ENCODE results near the gene CCDC93.
"Not testable (repeated sequence)": the region's sequence is repeated elsewhere in the genome, so short reads cannot be mapped to it uniquely, and the experiment has no call there.

Gene CCDC93

DNA sequence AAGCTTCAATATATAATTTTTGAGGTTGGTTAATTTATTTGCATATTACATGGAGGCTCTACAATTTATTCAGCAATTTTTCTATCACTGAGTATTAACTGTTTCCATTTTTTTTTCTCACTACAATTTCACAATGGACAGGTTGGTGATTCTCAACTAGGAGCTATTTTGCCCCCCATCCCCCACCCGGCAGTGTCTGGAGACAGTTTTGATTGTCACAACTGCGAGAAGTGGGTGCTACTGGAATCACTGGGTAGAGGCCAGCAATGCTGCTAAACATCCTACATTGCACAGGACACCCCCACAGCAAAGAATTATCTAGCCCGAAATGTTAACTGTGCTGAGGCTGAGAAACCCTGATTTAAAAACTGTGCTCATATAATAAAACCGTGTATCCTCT is 82.6 kb downstream of the CCDC93 start:
- TF ChIP-seq CTCF (IDR thresholded peaks at IDR 0.05; ENCODE audit: borderline replicate concordance, control extremely low read depth, extremely low read depth, insufficient read depth, missing control alignments) = no peak
- in situ Hi-C loops (cut with MboI; ENCODE audit: low sequenced_read_pairs, unreplicated experiment) = no loop called here
- DNase-seq (ENCODE audit: low spot score) = no peak

- no peak for TF ChIP-seq CTCF (IDR thresholded peaks at IDR 0.05; ENCODE audit: borderline replicate concordance, control extremely low read depth, extremely low read depth, insufficient read depth, missing control alignments)
- DNase-seq (ENCODE audit: low spot score) = no peak
- in situ Hi-C loops (cut with MboI; ENCODE audit: low sequenced_read_pairs, unreplicated experiment) = no loop called here
These were observed 83.1 kb downstream of the CCDC93 start for GRCh38 chr2:117930775-117931174.

- in situ Hi-C loops (cut with MboI; ENCODE audit: low sequenced_read_pairs, unreplicated experiment) = not testable (repeated sequence)
These were observed 90.4 kb downstream of the CCDC93 start for GRCh38 chr2:117923471-117923870.

DNA sequence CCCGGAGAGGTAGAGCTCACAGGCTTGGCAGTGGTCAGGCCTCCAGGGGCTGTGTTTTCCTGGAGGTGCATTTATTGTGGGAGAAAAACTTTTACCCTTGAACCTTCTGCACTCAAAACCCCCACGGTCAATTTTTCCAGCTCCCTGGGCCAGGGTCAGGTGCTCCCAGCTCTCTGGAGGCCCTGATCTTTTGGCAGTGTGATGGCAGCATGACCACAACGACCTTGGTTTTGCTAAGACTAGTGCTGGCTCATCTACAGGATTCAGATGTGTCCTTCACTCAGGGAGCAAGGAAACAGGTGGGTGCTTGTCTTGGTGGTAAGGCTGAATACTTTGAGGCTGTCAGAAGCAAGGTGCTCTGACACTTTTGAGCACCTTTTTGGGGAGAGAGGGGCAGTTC is 92.3 kb downstream of the CCDC93 start:
- DNase-seq (ENCODE audit: low spot score) = no peak
- TF ChIP-seq CTCF (IDR thresholded peaks at IDR 0.05; ENCODE audit: borderline replicate concordance, control extremely low read depth, extremely low read depth, insufficient read depth, missing control alignments) = no peak
- in situ Hi-C loops (cut with MboI; ENCODE audit: low sequenced_read_pairs, unreplicated experiment) = no loop called here

More at GRCh38 chr2:117923471-117923870, 90.4 kb downstream of the CCDC93 start:
- DNase-seq (ENCODE audit: low spot score) = not testable (repeated sequence)

- in situ Hi-C loops (cut with MboI; ENCODE audit: low sequenced_read_pairs, unreplicated experiment) = no loop called here
- no peak for TF ChIP-seq CTCF (IDR thresholded peaks at IDR 0.05; ENCODE audit: borderline replicate concordance, control extremely low read depth, extremely low read depth, insufficient read depth, missing control alignments)
- DNase-seq (ENCODE audit: low spot score) = no peak
These were observed 95.3 kb downstream of the CCDC93 start for GRCh38 chr2:117918608-117919007.

- no peak for DNase-seq (ENCODE audit: low spot score)
- in situ Hi-C loops (cut with MboI; ENCODE audit: low sequenced_read_pairs, unreplicated experiment) = no loop called here
- TF ChIP-seq CTCF (IDR thresholded peaks at IDR 0.05; ENCODE audit: borderline replicate concordance, control extremely low read depth, extremely low read depth, insufficient read depth, missing control alignments) = no peak
These were observed 96.5 kb downstream of the CCDC93 start for GRCh38 chr2:117917223-117917917.

DNA sequence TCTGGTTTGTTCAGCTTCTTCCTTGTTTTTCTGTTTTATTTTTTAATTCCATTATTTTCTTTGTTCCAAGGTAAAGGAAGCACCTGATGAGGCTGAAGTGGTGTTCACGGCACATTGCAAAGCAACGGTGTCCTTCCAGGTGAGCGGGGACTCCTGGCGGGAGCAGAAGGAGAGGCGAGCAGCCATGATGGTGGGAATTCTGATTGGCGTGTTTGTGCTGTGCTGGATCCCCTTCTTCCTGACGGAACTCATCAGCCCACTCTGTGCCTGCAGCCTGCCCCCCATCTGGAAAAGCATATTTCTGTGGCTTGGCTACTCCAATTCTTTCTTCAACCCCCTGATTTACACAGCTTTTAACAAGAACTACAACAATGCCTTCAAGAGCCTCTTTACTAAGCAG is 110.9 kb downstream of the CCDC93 start:
- DNase-seq (ENCODE audit: low spot score) = no peak
- in situ Hi-C loops (cut with MboI; ENCODE audit: low sequenced_read_pairs, unreplicated experiment) = no loop called here
- no peak for TF ChIP-seq CTCF (IDR thresholded peaks at IDR 0.05; ENCODE audit: borderline replicate concordance, control extremely low read depth, extremely low read depth, insufficient read depth, missing control alignments)
